MV-4-11 (cell line): Measurements from ENCODE around the gene LRMDA.
A peak's percentile ranks its signal among the peaks of the same experiment; 100 is the strongest.

Experiments
- DNase-seq: peaks from one replicate; lab custom pipeline; 2025; lab: John Stamatoyannopoulos, UW

The LRMDA gene

GRCh38 chr10:75542084-75542483, 110.7 kb downstream of the LRMDA start:
- no peak for DNase-seq

- DNase-seq: no peak
Observed at GRCh38 chr10:75542906-75543305, 111.5 kb downstream of the LRMDA start.

- DNase-seq: peak; percentile 68
Observed at GRCh38 chr10:75544386-75544785, 113.0 kb downstream of the LRMDA start.

- DNase-seq: no peak
Observed at GRCh38 chr10:75544993-75545706, 113.7 kb downstream of the LRMDA start.

GRCh38 chr10:75546004-75546403, 114.6 kb downstream of the LRMDA start:
- no peak for DNase-seq

GRCh38 chr10:75547391-75548298, 116.2 kb downstream of the LRMDA start:
- peak; percentile 97 for DNase-seq

- DNase-seq: peak; percentile 18
Observed at GRCh38 chr10:75548356-75548755, 116.9 kb downstream of the LRMDA start.

- DNase-seq: no peak
Observed at GRCh38 chr10:75550191-75550590, 118.8 kb downstream of the LRMDA start.

- DNase-seq: no peak
Observed at GRCh38 chr10:75552171-75552570, 120.7 kb downstream of the LRMDA start.

GRCh38 chr10:75553550-75553949, 122.1 kb downstream of the LRMDA start:
- DNase-seq: peak; percentile 59

GRCh38 chr10:75555323-75555722, 123.9 kb downstream of the LRMDA start:
- no peak for DNase-seq

GRCh38 chr10:75556320-75556719, 124.9 kb downstream of the LRMDA start:
- no peak for DNase-seq

GRCh38 chr10:75565286-75566251, 134.1 kb downstream of the LRMDA start:
- no peak for DNase-seq

GRCh38 chr10:75568450-75569130, 137.2 kb downstream of the LRMDA start:
- DNase-seq: no peak

- no peak for DNase-seq
Observed at GRCh38 chr10:75569506-75569905, 138.1 kb downstream of the LRMDA start.

GRCh38 chr10:75572478-75572877, 141.1 kb downstream of the LRMDA start:
- DNase-seq: no peak

GRCh38 chr10:75575940-75576339, 144.5 kb downstream of the LRMDA start:
- no peak for DNase-seq

GRCh38 chr10:75582102-75582501, 150.7 kb downstream of the LRMDA start:
- no peak for DNase-seq

- no peak for DNase-seq
Observed at GRCh38 chr10:75585294-75585693, 153.9 kb downstream of the LRMDA start.

- DNase-seq: no peak
Observed at GRCh38 chr10:75586814-75587213, 155.4 kb downstream of the LRMDA start.

- no peak for DNase-seq
Observed at GRCh38 chr10:75588031-75588430, 156.6 kb downstream of the LRMDA start.
